Measurements from ENCODE around the gene PRKCA. TPM values are rescaled to one million over a fixed set of nuclear protein-coding genes. Genes with fewer than 3 reads are reported as not detected.

PRKCA gene
- total and polyA plus RNA-seq, 12 donors = 1.6 to 27.6 (median 10.5) TPM

DNA sequence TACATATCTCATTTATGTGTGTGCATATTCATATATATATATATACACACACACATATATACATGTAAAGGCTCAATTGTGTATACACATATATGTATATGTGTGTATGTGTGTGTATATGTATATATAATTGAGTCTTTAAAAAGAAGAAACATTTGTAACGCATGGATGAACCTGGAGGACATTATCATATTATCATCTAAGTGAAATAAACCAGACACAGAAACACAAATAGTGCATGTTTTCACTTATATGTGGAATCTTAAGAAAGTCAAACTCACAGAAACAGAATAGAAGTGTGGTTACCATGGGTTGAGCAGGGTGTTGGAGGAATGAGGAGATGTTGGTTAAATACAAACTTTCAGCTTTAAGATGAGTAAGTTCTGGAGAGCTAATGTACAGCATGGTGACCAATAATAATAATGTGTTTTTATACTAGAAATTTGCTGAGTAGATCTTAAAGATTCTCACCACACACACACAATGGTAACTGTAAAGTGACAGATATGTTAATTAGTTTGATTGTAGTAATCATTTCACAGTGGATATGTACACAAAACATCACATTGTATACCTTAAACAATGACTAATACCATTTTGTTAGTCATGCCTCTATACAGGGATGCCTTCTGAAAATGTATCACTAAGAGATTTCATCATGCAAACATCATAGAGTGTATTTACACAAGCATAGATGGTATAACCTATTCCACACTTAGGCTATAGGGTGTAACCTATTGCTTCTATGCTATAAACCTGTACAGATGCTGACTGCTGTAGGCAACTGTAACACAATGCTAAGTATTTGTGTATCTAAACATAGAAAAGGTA is 399.9 kb downstream of the PRKCA start:
- Histone ChIP-seq H3K9me3 (peaks cover 0 to 14% (median 3%) of the 10 kb centered on the region in 11 donors), H3K27ac (no peak overlapping the region), H3K27me3 (no peaks in the 10 kb centered on the region), H3K4me1 (no peaks in the 10 kb centered on the region), H3K36me3 (peaks cover 0 to 2% (median 0%) of the 10 kb centered on the region in 9 donors), H3K4me3 (no peak overlapping the region)
- WGBS, 2 donors = 89 to 92% methylated on average over 1 of the region's 1 CpG
- no peak for TF ChIP-seq CTCF (IDR thresholded peaks at IDR 0.05)
- ATAC-seq = no peak
- intact Hi-C loops (cut with DNase I) = no loop called here
- no peak for DNase-seq

GRCh38 chr17:66704858-66705520 is 402.6 kb downstream of the PRKCA start:
- no peaks in the 10 kb centered on the region for H3K27me3 ChIP-seq
- H3K4me1 ChIP-seq = no peaks in the 10 kb centered on the region
- no peak overlapping the region for H3K27ac ChIP-seq
- WGBS, 2 donors = 56 to 58% methylated on average over 2 of the region's 2 CpGs
- no peak for TF ChIP-seq CTCF (IDR thresholded peaks at IDR 0.05)
- no peak overlapping the region for H3K4me3 ChIP-seq
- H3K9me3 ChIP-seq = no peaks in the 10 kb centered on the region
- intact Hi-C loops (cut with DNase I) = no loop called here
- no peaks in the 10 kb centered on the region for H3K36me3 ChIP-seq
- no peak for DNase-seq
- no peak for ATAC-seq

DNA sequence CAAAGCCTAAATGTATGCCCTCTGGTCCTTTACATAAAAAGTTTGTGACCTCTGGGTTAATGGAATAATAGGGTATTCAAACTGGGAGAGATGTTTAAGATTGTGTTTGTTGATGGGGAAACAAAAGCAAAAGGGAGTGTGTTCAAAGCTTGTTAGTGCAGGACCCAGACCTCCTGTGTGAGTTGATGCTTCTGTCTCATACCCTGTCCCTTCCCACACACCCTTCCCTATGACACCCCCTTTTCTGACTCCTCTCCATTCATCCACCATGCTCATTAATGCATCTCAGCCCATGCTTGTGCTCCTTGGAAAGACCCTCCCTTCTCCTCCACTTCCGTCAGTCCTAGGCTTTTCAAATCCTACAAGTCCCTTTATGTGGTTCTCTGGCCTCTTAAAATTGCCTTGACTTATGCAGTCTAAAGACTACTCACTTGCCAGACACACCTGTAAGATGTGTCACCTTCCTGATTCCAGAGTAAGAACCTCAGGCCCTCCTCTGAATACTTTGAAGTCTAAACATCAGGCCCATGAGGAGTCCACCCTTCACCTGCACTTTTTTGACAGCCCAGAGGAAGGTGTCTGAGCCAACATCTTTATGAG is 404.5 kb downstream of the PRKCA start:
- no peak for TF ChIP-seq CTCF (IDR thresholded peaks at IDR 0.05)
- no peaks in the 10 kb centered on the region for H3K9me3 ChIP-seq
- intact Hi-C loops (cut with DNase I) = no loop called here
- no peak overlapping the region for H3K27ac ChIP-seq
- no peaks in the 10 kb centered on the region for H3K36me3 ChIP-seq
- no peaks in the 10 kb centered on the region for H3K27me3 ChIP-seq
- no peak for DNase-seq
- WGBS, 2 donors = 96 to 98% methylated on average over 1 of the region's 1 CpG
- H3K4me3 ChIP-seq = no peak overlapping the region
- peaks cover 0 to 6% (median 0%) of the 10 kb centered on the region in 9 donors for H3K4me1 ChIP-seq
- ATAC-seq = no peak

- H3K9me3 ChIP-seq = no peaks in the 10 kb centered on the region
- ATAC-seq (no peak), DNase-seq (no peak)
- H3K27me3 ChIP-seq = no peaks in the 10 kb centered on the region
- intact Hi-C loops (cut with DNase I) = loop anchor here in 1 of 10 donors (10.0 kb wide), 1 partner anchor 973 kb away; no protein-coding TSS in a partner anchor
- WGBS, 2 donors = 88 to 89% methylated on average over 8 of the region's 8 CpGs
- TF ChIP-seq CTCF (IDR thresholded peaks at IDR 0.05) = no peak
- no peak overlapping the region for H3K27ac ChIP-seq
- H3K36me3 ChIP-seq = no peaks in the 10 kb centered on the region
- peaks cover 0 to 29% (median 4%) of the 10 kb centered on the region in 9 donors for H3K4me1 ChIP-seq
- no peak overlapping the region for H3K4me3 ChIP-seq
These were observed 409.0 kb downstream of the PRKCA start for GRCh38 chr17:66711401-66711800.

Data from heart right ventricle (tissue), 16 donors.